Upper lobe of left lung (tissue), 6 donors: ENCODE results near the gene ING3. TPM values are rescaled to one million over a fixed set of nuclear protein-coding genes. Genes with fewer than 3 reads are reported as not detected.

ENCODE experiments used
- ATAC-seq, 2 donors: fragments of 200-7000 bp; cut with Tn5 transposase; one replicate each; pipeline ENCODE4 v1.9.1; 2022; ENCODE audit warnings: mild to moderate bottlenecking in 2 of 2, moderate library complexity in 2 of 2; ENCODE audit not compliant: low FRiP score in 2 of 2
- DNase-seq, 2 donors: peaks; one replicate each; pipeline ENCODE4 v3.0.0-alpha.2; 2019 to 2020
- H3K27ac ChIP-seq, 4 donors: fragments of 200-600 bp; sonication (generic); one replicate each; pipeline ENCODE4 v1.5.1; 2016 to 2019
- H3K27me3 ChIP-seq, 4 donors: fragments of 200-600 bp; sonication (generic); one replicate each; pipeline ENCODE4 v1.5.1; 2017 to 2019
- H3K36me3 ChIP-seq, 4 donors: fragments of 200-600 bp; sonication (generic); one replicate each; pipeline ENCODE4 v1.5.1; 2016 to 2019
- H3K4me1 ChIP-seq, 4 donors: fragments of 200-600 bp; sonication (generic); one replicate each; pipeline ENCODE4 v1.5.1; 2018 to 2019
- H3K4me3 ChIP-seq, 4 donors: fragments of 200-600 bp; sonication (generic); one replicate each; pipeline ENCODE4 v1.5.1; 2017 to 2019; ENCODE audit warnings: mild to moderate bottlenecking in 2 of 4, moderate library complexity in 1 of 4
- H3K9me3 ChIP-seq, 4 donors: fragments of 200-600 bp; sonication (generic); one replicate each; pipeline ENCODE4 v1.5.1; 2018 to 2019
- EP300 ChIP-seq, 4 donors: sonication (generic); formaldehyde crosslinking; IDR thresholded peaks; one replicate each; pipeline ENCODE4 v1.5.1; 2017; ENCODE audit warnings: antibody characterized with exemption in 4 of 4, control low read depth in 2 of 4
- POLR2A ChIP-seq, 4 donors: fragments of 450-650 bp; IDR thresholded peaks; one replicate each; pipeline ENCODE4 v1.5.1; 2016 to 2017; ENCODE audit warnings: antibody characterized with exemption in 4 of 4, mild to moderate bottlenecking in 2 of 4
- POLR2AphosphoS5 ChIP-seq, 2 donors: sonication (generic); formaldehyde crosslinking; IDR thresholded peaks; one replicate each; pipeline ENCODE4 v1.5.1; 2017; ENCODE audit warnings: antibody characterized with exemption in 2 of 2
- WGBS, 2 donors: methylation state at CpG; one replicate each; pipeline ENCODE4 v1.1.5; 2017 to 2018; 5-methylcytosine and 5-hydroxymethylcytosine counted together
- total RNA-seq, 6 donors: library from RNA; depleted of rRNA in 4 of 6; stranded (reverse); fragments of >200 nt in 4 of 6; gene quantifications; one replicate each; pipeline versions ENCODE4 v1.1.0 to v1.2.1, GENCODE V29; 2016 to 2021
- TF ChIP-seq, protein P1 (sequence below), 6 experiments: fragments of 450-650 bp in 4 of 6; fragments of 200-600 bp in 2 of 6; sonication (generic) in 2 of 6; IDR thresholded peaks; one replicate each; pipeline ENCODE4 v1.5.1; 2016 to 2019; ENCODE audit warnings: antibody characterized with exemption in 6 of 6
- donor health status: DM: no; HTN: no; CAD: no; lungs with moderate emphysema.
- donor health status: DM: no; HTN: yes; CAD: no; lungs with severe emphysema.

The ING3 gene
- total RNA-seq, 6 donors from 2014 or later, result 6.3 to 28.8 (median 15.3) TPM

DNA sequence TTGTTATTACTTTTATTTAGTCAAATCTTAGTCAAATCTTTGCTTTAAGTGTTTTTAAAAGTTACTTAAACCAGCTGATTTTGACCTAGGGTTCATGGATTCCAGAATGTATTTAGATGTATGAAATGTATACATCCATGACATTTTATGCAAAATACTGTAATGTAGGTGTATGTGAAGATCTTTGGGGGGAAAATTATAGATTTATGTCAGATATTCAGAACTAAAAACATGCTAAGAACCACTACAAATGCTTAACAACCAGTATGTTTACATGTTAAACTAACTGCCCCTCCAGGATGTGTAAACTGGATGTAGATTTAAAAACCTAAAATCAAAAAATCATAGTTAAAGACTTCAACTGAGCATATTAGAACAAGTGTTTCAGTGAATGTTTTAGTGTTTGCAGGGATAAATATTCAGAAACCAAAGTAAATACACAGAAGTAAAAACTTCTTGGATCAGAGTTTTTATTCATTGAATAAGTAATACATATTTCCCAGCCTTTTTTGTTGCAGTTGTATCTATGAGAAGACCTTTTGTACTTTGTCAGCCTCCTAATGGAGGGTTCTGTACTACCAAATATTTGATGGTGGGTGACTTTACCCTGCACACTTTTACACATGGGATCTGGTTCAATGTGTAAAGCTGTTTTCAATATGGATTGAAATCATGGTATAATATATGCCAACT lies 41.8 kb downstream of the ING3 start:
- H3K9me3 ChIP-seq, result no peaks in the 10 kb centered on the region

DNA sequence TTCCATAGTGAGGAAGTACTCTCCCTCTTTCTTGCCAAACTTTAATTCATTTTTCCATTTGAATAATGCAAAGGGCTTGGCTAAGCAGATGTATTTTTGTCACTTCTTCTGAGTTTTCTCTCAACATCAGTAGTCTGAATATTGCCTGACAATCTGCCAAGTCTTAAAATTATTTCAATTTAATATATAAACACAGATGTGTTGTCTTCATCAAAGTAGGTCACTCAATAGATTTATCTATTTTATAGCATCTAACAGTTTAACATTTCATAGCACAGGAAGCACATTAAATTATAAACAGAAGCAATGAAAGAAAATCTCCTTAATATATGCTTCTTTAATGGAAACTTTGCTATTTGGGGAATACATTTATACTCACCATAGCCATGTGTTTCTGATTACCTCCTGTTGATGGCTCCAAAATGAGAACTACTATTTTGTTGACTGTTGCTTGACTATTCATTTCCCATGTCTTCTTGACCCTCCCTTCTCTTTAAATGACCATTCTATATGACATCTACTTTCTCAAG lies 42.5 kb downstream of the ING3 start:
- no peak for DNase-seq

More for the DNA sequence above, 41.8 kb downstream of the ING3 start:
- Histone ChIP-seq H3K36me3 (no peaks in the 10 kb centered on the region), H3K4me3 (no peak overlapping the region), H3K27me3 (no peaks in the 10 kb centered on the region), H3K4me1 (peaks cover 19 to 31% (median 26%) of the 10 kb centered on the region in 4 donors), H3K27ac (no peak overlapping the region)
- no peak for ATAC-seq
- no peak for DNase-seq
- TF ChIP-seq POLR2A (IDR thresholded peaks at IDR 0.05), result no peak
- no peak for TF ChIP-seq EP300 (IDR thresholded peaks at IDR 0.05)
- no peak for TF ChIP-seq POLR2AphosphoS5 (IDR thresholded peaks at IDR 0.05)
- TF ChIP-seq, protein P1, sequence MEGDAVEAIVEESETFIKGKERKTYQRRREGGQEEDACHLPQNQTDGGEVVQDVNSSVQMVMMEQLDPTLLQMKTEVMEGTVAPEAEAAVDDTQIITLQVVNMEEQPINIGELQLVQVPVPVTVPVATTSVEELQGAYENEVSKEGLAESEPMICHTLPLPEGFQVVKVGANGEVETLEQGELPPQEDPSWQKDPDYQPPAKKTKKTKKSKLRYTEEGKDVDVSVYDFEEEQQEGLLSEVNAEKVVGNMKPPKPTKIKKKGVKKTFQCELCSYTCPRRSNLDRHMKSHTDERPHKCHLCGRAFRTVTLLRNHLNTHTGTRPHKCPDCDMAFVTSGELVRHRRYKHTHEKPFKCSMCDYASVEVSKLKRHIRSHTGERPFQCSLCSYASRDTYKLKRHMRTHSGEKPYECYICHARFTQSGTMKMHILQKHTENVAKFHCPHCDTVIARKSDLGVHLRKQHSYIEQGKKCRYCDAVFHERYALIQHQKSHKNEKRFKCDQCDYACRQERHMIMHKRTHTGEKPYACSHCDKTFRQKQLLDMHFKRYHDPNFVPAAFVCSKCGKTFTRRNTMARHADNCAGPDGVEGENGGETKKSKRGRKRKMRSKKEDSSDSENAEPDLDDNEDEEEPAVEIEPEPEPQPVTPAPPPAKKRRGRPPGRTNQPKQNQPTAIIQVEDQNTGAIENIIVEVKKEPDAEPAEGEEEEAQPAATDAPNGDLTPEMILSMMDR (IDR thresholded peaks at IDR 0.05), result no peak

DNA sequence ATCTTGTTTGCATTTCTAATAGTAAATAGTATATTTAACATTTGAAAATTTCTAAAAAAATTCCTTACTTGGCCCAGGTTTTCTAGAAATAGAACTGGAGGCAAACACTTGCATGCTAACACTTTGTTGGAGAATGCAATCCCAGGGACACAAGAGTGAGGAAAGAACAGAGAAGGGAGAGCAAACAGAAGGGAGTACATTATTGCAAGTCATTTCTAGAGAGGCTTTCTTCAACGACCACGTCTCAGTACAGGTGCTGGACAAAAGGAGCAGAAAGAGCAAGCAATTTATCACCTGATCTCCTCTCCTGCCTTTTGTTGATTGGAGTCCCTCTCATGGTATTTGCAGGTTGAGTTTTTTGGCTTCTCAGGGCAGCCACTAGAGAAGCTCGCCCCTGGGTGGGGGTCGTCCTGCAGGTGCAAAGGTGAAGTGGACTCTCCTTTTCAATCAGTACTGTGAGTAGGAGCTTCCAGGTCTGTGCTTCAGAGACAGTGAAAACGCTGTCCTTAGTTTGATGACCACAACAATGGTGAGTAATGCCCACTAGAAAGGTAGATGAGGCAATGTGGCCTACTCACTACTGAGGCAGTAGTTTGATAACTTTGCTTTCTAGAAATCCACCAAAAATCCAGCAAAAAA lies 43.1 kb downstream of the ING3 start:
- no peak overlapping the region for H3K27ac ChIP-seq
- no peaks in the 10 kb centered on the region for H3K27me3 ChIP-seq
- TF ChIP-seq, protein P1 (IDR thresholded peaks at IDR 0.05), result no peak
- TF ChIP-seq EP300 (IDR thresholded peaks at IDR 0.05), result no peak
- TF ChIP-seq POLR2A (IDR thresholded peaks at IDR 0.05), result no peak
- no peak for TF ChIP-seq POLR2AphosphoS5 (IDR thresholded peaks at IDR 0.05)
- peaks cover 10 to 26% (median 21%) of the 10 kb centered on the region in 4 donors for H3K4me1 ChIP-seq
- DNase-seq (no peak), ATAC-seq (no peak)
- WGBS, 2 donors, result 76 to 79% methylated on average over 3 to 5 of the region's 5 CpGs
- H3K9me3 ChIP-seq, result no peaks in the 10 kb centered on the region
- no peak overlapping the region for H3K4me3 ChIP-seq
- no peaks in the 10 kb centered on the region for H3K36me3 ChIP-seq

More for the DNA sequence above, 42.5 kb downstream of the ING3 start:
- no peak for ATAC-seq
- Histone ChIP-seq H3K27me3 (no peaks in the 10 kb centered on the region), H3K4me1 (peaks cover 15 to 28% (median 24%) of the 10 kb centered on the region in 4 donors), H3K36me3 (no peaks in the 10 kb centered on the region), H3K27ac (no peak overlapping the region), H3K4me3 (no peak overlapping the region), H3K9me3 (no peaks in the 10 kb centered on the region)
- no peak for TF ChIP-seq EP300 (IDR thresholded peaks at IDR 0.05)
- TF ChIP-seq, protein P1 (IDR thresholded peaks at IDR 0.05), result no peak
- TF ChIP-seq POLR2A (IDR thresholded peaks at IDR 0.05), result no peak
- TF ChIP-seq POLR2AphosphoS5 (IDR thresholded peaks at IDR 0.05), result no peak

DNA sequence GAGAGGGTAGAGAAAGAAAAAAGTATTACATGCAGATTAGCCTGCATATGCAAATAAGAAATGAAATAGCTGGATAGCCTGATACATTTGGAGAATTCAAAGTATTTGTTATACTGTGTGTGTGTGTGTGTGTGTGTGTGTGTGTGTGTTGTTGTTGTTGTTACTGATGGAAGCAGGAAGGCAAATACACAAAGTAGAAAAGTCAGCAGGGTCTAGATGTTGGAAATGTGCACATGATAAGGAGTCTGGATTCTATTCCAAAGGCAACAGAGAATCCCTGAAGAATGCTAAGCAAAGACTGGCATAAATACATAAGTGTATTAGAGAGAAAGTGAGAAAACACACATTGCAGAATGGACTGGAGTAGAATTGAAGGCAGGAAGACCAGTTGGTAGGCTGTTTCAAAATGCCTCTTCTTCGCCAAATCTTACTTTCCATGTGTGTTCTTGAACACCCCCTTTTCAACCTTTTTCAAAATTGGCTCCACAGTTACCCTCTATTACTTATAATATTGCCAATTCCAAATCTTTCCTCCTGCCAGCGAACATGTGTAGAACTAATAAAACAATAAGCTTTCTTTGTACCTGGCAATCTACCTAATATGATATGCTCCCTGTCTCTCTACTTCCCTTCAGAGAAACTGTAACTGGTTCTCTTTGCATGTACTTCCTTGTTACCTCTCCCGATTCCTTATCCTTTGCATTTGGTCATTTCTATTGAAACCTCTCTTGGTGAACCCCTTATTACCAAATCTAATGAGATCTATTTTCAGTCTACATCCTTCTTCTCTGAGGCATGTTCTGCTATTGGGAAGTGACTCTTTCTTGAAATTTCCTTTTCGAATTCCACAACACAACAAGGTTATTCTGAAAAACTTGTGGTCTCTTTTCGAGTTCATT lies 44.2 kb downstream of the ING3 start:
- DNase-seq, result no peak
- no peaks in the 10 kb centered on the region for H3K27me3 ChIP-seq
- peaks cover 9 to 37% (median 22%) of the 10 kb centered on the region in 4 donors for H3K4me1 ChIP-seq
- no peaks in the 10 kb centered on the region for H3K36me3 ChIP-seq
- no peak for TF ChIP-seq EP300 (IDR thresholded peaks at IDR 0.05)
- no peak for TF ChIP-seq POLR2A (IDR thresholded peaks at IDR 0.05)
- TF ChIP-seq POLR2AphosphoS5 (IDR thresholded peaks at IDR 0.05), result no peak
- TF ChIP-seq, protein P1 (IDR thresholded peaks at IDR 0.05), result no peak
- H3K27ac ChIP-seq, result no peak overlapping the region
- 75 to 81% methylated on average over 5 of the region's 5 CpGs for WGBS, 2 donors
- no peaks in the 10 kb centered on the region for H3K9me3 ChIP-seq
- H3K4me3 ChIP-seq, result no peak overlapping the region
- no peak for ATAC-seq
